Smooth muscle cell of the coronary artery (primary cell): ENCODE results near the gene PYGL. TPM values are rescaled to one million over a fixed set of nuclear protein-coding genes. Genes with fewer than 3 reads are reported as not detected.

Experiments
- total RNA-seq: library from RNA; depleted of rRNA; stranded (reverse); fragments of >200 nt; gene quantifications from 2 replicates; pipeline ENCODE4 v1.2.3, GENCODE V29; 2014; ENCODE audit warnings: low replicate concordance

PYGL gene
- total RNA-seq = 66.4 and 98.6 TPM in 2 replicates

GRCh38 chr14:50943943-50944646 lies at the start of gene PYGL:
PYGL (minus strand) TSS chr14:50944483; CDS start chr14:50944403, 80 bp downstream.

GRCh38 chr14:50871914-50872732 lies 72.2 kb downstream of the PYGL start, which contains the start of gene ABHD12B:
ABHD12B (plus strand) TSS chr14:50872053; CDS start chr14:50872175, 122 bp downstream.

Other genes starting within 250 kb of the PYGL start
- 19.2 and 23.5 TPM in 2 replicates for gene NIN, start 113.3 kb downstream of the PYGL start, total RNA-seq
- not detected in 2 replicates for gene ABHD12B, start 72.4 kb downstream of the PYGL start, total RNA-seq
- 0.08 and 0.59 TPM in 2 replicates for gene TRIM9, start 150.6 kb upstream of the PYGL start, total RNA-seq